ENCODE results near the gene DHRS1.

- TF ChIP-seq, protein P1, sequence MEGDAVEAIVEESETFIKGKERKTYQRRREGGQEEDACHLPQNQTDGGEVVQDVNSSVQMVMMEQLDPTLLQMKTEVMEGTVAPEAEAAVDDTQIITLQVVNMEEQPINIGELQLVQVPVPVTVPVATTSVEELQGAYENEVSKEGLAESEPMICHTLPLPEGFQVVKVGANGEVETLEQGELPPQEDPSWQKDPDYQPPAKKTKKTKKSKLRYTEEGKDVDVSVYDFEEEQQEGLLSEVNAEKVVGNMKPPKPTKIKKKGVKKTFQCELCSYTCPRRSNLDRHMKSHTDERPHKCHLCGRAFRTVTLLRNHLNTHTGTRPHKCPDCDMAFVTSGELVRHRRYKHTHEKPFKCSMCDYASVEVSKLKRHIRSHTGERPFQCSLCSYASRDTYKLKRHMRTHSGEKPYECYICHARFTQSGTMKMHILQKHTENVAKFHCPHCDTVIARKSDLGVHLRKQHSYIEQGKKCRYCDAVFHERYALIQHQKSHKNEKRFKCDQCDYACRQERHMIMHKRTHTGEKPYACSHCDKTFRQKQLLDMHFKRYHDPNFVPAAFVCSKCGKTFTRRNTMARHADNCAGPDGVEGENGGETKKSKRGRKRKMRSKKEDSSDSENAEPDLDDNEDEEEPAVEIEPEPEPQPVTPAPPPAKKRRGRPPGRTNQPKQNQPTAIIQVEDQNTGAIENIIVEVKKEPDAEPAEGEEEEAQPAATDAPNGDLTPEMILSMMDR (IDR thresholded peaks at IDR 0.05; ENCODE audit: low read depth, low read length) = no peak
- peak; percentile 28 for TF ChIP-seq POLR2A (IDR thresholded peaks at IDR 0.05; ENCODE audit: extremely low read depth, insufficient read length)
Observed at GRCh38 chr14:24310646-24311604, 11.3 kb upstream of the DHRS1 start, which contains the start of gene LTB4R.
